HG02763 (cell line): ENCODE data around the gene C1GALT1C1.
"Not testable (repeated sequence)": the region's sequence is repeated elsewhere in the genome, so short reads cannot be mapped to it uniquely, and the experiment has no call there.

Experiments
- ATAC-seq: cut with Tn5 transposase; IDR thresholded peaks from one replicate; pipeline ENCODE4 v1.9.1; 2021; ENCODE audit warnings: mild to moderate bottlenecking, moderate library complexity; ENCODE audit not compliant: unreplicated experiment

Gene C1GALT1C1

DNA sequence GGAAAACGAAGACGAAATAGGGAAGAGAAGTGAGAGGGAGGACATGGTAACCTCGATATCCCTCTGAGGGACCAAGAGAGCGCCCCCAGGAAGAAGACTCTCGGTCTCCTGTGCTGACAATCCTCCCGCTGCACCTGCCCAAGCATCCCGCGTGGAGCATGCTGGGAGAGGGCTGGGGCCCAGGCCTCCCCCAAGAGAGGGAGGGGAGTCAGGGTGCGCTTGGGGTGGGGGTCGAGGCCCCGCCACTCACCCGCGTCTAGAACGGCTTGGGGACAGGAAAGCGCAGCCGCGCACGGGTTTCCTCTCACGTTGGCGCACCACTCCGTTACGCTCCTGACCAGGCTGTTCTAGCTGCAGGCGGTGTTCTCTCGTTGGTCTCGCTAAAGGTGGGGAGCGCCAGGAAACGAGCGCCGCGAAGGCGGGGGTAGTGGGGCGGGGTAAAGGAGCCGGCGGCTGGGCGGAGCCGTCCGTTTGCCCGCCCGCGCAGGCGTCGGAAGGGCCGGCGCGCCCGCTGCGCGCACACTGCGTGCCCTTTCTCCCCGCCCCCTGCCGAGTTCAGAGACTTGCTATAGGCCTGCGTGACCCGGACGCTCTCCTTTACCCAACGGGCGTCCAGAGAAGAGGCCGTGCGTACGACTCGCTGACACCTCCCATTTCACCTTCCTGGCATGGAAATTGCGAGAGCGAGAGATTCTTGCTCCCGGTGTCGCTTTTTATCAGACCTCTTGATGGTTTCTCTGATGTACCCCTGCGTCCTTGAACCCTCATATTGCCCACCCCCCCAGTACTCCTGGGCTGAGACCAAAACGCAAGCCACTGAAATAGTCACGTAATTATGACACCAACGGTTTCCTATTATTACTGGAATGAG is at the start of gene C1GALT1C1:
Gene C1GALT1C1 (minus strand): TSS at position 388 of the 871 bp plus-strand sequence. CDS start 2,888 bp downstream, outside the sequence.
- ATAC-seq, result peak; percentile 96

DNA sequence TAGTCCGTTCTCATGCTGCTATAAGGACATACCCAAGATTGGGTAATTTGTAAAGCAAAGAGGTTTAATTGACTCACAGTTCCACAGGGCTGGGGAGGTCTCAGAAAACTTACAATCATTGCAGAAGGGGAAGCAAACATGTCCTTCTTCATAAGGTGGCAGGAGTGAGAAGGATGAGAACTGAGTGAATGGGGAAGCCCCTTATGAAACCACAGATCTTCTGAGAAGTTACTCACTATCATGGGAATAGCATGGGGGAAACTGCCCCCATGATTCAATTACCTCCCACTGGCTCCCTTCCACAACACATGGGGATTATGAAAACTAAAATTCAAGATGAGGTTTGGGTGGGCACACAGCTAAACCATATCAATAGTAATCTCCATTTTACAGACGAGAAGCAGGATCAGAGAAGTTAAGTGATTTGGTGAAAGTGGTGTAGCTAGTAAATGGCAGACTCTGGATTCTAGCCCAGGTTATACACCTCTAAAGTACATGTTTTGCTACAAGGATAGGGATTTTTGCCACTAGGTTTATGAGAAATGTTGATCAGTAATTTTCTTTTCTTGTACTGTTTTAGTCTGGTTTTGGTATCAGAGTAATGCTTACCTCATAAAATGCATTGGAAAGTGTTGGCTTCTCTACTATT is 47.3 kb upstream of the C1GALT1C1 start:
- ATAC-seq, result no peak

DNA sequence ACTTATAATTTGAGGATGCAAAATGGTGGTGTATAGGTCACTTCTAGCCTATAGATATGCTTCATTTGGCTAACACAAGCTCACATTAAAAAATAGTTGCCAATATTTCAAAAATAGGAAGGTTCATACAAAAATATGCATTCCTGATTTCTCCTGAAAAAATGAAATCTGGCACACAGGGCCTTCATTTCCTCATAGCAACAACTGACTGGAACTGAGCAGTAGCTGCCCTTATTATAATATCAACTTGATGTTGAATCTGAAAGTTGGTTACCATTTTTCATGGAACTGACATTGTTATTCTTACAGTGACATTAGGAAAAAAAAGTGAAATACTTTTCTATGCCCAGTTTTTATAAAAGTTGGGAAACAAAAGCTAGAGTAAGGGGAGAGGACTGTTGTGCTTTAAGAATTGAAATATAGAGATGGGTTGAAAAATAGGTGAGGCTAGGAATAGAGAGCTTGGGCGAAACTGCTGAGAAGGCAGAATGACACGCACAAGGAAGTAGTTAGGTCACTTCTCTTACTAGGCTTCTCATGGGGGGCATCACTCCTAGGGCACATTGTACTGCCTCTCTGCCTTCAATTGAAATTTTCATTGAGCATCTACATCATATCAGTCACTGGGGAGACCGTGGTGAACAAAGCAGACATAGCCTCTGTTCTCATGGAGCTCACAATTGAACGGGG is 43.1 kb upstream of the C1GALT1C1 start:
- no peak for ATAC-seq

DNA sequence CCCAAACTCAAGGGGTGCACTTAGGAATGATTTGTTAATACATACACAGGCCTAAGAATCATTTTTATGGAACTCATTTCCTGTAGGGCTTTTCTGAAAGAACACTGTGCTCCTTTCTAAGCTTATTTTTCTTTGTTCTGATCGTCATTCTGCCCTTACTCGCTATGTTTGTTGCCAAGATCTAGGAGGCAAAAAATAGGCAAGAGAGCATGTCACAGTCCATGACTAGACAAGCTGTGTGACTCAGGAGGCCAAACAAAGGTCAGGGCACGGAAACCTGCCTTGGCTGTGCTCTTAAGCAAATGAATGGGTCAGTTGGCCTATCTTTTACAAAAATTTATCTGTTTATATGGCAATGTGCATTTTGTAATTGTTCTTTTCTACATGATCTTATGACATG is 42.5 kb upstream of the C1GALT1C1 start:
- no peak for ATAC-seq

DNA sequence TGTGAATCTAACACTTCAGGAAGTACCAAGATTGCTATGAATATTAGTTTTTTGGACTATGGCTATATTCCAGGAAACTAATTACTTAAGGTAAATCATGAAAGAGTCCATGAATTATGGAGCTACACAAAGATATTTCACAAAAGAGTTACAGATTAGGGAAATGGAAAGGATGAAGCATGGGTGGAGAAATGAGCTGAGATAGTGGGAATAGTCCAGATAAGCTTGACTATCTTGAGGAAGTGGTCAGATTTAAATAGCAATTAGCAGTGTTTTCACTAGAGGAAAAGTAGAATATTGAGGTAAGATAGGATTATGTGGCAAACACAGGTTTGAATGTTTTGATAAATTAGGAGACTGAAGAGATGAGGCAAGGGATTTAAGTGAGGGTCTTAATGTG is 42.1 kb upstream of the C1GALT1C1 start:
- ATAC-seq, result no peak

DNA sequence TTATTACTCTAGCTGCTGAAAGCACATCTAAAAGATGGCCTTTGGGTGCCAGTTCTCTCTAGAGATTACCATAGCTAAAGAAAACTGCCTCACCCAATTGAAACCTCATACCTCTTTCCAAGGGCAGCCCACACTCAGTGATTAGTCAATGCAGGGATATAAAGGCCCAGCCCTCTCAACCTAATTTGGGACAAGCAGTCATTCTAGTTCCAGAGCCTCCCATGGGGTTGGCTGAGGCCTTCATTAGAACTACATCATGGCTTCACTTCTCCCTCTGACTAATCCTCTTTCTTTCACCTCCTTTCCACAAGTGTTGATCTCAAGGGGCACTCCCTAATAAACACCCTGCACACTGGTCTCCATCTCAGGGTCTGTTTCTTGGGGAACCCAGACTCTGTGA is 38.5 kb upstream of the C1GALT1C1 start:
- ATAC-seq, result no peak

DNA sequence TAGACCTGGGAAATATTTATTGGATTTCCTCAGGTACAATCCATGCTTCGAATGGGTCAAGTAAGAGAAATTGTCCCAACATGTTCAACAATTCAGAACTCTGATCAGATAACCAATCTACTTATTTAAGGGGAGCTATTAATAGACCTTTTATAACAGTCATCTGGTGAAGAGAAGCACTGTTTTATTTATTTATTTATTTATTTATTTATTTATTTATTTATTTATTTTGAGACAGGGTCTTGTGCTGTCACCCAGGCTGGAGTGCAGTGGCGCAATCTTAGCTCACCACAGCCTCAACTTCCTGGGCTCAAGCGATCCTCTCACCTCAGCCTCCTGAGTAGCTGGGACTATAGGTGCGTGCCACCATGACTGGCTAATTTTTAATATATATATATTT is 34.7 kb upstream of the C1GALT1C1 start:
- not testable (repeated sequence) for ATAC-seq

DNA sequence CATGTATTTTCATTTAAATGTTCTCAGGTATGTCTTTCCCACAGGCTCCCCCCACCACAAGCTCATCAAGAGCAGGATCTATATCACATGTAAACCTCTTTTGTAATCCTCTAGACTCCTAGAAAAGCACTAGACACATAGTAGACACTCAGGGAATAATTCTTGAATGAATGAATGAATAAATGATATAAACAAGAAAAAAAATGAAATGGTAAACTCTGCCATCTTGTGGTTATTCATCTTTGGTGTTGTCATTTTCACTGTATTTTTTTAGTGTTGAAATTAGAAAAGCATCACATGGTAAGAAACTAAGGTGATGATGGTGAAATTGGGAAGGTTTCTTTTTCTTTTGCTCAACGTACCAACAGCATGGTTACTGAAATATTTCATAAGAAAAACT is 34.2 kb upstream of the C1GALT1C1 start:
- no peak for ATAC-seq

DNA sequence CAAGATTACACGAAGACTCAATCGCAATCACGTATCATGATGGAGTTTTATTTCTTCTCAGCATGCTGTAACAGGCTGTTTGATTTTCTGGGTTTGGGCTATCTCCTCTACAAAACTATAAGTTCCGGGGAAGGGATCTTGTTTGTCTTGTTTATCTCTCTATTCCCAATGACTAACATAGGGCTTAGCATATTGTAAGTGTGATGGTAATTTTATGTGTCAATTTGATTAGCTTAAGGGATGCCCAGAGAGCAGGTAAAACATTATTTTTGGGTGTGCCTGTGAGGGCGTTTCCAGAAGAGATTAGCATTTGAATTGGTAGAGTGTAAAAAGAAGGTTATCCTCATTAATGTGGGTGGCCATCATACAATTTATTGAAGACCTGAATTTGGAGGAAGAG is 32.8 kb upstream of the C1GALT1C1 start:
- no peak for ATAC-seq

DNA sequence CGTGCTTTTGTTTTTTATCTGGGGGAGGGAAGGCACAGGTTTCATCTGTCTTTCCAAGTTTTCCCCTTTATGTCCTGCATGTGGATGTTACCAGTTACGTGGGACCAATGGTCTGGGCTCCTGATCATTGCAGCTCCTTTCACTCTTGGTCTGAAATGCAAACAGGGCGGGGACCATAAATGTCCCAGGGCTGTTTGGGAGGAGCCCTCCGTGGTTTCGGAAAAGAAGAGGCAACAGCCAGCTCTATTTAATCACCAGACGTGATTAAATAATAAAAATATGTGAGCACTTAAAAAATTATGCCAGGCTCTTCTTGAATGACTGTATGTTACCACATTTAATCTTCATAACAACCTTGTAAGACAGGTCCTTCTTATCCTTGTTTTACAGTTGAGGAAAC is 30.8 kb upstream of the C1GALT1C1 start:
- no peak for ATAC-seq

DNA sequence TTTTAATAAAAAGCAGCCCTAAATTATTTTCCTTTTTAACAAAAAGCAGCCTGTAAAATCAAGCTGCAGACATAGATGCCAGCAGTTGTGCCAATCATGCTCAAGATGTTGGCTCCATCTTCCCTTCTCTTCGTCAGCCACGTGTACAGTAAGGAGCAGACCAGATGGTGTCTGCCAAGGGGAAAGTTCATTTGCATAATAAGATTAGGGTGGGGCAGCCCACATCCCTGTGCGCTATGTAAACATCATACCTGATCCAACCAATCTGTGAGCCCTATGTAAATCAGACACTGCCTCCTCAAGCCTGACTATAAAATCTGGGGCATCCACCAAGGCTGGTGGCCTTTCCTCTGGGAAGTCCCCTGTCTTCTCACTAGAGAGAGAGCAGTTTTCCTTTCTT is 23.1 kb upstream of the C1GALT1C1 start:
- no peak for ATAC-seq

DNA sequence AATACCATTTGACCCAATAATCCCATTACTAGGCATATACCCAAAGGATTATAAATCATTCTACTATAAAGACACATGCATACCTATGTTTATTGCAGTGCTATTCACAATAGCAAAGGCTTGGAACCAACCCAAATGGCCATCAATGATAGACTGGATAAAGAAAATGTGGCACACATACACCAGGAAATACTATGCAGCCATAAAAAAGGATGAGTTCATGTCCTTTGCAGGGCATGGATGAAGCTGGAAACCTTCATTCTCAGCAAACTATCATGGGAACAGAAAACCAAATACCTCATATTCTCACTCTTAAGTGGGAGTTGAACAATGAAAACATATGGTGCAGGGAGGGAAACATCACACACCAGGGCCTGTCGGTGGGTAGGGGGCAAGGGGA is 22.4 kb upstream of the C1GALT1C1 start:
- not testable (repeated sequence) for ATAC-seq

DNA sequence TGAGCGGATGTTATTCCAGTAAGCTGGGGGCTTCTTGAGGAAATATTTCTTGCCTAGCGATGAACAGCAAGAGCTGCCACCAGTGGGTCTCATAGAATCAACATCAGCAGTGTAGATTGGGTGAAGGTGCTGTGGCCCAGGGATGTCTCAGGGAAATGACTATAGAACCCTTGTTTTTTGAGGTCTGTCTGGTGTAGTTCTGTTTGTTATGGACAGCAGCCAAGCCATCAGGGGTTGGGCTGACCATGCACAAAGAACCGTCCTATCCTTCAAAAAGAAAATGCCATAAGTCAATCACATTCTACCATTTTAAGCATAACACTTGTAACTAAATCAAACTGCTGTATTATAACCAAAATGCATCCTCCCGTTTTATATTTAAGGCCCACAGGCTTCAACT is 17.3 kb upstream of the C1GALT1C1 start:
- no peak for ATAC-seq

DNA sequence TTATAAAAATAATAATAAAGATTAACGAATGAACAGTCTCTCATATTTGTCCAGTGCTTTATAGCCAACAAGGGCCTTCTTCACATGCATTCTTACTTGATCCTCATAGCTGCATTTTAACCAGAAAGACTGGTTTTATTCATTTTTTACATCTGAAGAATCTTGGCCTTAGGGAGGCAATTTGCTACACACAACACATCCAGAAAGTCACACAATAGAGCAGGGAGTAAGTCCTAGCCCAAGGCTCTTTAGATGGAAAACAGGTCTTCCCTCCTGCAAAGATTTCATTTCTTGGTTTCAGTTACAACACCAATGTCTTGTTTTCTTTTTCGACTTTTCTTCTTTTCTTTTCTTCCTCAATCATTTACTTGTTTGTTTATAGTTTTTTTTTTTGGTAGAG is 13.0 kb upstream of the C1GALT1C1 start:
- no peak for ATAC-seq

DNA sequence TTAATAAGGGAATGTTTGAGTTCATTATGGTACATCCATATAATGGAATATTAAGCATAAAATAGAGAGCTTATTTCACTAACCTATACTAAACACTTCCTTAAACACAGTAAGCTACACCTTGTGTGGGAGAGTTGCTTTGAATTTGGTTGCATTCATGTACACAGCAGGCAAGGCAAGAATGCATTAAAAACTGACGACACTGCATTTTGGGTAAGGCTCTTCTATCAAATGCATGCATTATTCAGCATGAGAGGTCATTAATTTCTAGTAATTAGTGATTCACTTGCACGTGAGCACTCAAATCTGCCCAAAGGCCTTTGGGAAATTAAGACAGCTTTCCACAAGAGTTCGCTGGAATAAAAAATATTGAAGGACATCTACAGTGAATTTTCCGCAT is 8.8 kb upstream of the C1GALT1C1 start:
- ATAC-seq, result no peak

DNA sequence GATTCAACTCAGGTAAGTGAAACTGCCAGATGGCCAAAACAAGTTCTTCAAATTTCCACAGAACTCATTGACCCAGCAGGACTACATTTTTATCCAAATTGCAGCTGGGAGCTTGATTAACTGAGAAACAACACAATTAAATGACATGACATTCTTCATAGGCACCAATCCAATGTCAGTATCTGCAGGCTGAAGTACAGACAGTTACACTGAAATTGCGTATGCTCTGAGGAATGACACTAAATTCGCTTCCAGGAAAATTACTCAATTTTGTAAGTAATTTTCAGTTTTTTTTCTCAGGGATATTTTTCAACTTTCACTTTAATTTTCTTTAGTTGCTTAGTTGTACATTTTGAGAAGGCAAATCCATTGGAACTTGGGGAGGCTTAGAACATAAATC is 4.5 kb downstream of the C1GALT1C1 start:
- no peak for ATAC-seq

DNA sequence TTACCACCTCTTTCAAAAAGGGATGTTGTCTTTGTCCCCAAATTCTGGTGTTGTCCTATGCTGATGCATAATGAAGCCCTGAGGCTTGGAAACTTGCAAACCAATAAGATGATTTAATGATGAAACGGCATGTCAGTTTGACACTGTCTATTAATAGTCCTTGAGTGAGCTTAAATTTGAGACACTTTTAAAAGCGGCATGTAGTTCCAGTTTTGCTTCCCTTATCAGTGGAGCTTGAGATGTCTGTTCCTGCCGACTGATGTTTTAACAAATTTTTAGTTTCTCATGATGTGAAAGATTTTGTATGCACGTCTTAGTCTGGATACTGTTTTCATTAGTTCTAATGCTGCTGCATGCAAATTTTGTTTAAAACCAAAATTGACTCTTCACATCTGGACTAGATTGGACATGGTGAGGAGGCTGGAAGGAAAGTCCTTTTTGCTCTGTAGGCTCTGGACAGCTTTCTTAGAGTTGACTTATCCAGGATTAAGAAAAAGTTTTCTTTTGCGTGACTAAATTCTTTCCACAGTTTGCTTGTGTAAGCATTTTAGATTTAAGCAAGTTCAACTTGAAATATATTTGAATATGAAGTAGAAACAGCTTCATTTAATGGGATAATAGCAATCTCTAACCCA is 11.7 kb downstream of the C1GALT1C1 start:
- ATAC-seq, result no peak

DNA sequence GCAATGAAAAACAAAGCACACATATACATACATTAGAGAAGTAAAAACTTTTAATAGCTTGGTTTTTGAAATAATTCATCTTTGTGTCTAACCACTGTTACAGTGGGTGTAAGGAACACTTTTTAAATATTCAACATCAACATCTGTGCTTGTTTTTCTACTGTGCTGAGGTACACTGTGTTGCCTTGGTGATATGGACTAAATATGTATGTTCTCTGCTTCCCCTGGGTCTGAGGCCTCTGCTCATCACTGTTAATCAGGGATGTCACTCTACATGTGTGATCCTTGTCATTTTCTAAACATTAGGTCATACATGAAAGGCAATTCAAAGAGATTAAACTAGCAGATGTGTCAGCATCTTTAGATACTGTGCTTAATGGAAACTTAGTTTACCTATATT is 15.0 kb downstream of the C1GALT1C1 start:
- no peak for ATAC-seq

DNA sequence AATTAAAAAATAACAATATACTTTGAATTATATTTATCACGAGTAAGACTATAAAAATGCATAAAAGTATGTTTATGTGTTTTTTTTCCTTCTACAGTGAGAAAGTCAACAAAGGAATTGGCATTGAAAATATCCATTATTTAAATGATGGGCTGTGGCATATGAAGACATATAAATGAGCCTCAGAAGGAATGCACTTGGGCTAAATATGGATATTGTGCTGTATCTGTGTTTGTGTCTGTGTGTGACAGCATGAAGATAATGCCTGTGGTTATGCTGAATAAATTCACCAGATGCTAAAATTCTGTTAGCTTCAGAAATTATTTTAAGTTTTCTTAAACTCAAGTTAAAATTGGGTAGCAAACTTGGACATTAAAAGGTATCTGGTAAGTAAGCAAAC is 17.8 kb downstream of the C1GALT1C1 start:
- ATAC-seq, result no peak

DNA sequence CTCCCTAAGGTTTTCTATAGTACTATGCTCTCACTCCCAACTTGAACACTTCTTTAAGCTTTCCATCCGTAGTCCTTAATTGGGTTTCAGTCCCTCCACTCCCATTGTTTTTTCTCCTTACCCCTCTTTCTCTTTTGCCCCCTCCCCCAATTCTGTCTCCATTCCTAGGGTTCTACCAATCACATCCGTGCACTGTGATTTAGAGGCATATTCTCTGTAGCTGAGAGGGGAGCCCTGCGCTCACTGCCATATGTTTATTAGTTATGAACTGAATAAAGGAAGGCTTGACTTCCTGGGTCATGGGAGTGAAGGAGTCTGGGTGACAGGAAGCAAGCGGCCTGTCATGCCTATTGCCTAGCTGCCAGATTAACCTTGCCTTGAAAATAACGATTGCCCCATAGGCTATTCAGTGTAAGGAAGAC is 25.5 kb downstream of the C1GALT1C1 start:
- peak; percentile 50 for ATAC-seq

DNA sequence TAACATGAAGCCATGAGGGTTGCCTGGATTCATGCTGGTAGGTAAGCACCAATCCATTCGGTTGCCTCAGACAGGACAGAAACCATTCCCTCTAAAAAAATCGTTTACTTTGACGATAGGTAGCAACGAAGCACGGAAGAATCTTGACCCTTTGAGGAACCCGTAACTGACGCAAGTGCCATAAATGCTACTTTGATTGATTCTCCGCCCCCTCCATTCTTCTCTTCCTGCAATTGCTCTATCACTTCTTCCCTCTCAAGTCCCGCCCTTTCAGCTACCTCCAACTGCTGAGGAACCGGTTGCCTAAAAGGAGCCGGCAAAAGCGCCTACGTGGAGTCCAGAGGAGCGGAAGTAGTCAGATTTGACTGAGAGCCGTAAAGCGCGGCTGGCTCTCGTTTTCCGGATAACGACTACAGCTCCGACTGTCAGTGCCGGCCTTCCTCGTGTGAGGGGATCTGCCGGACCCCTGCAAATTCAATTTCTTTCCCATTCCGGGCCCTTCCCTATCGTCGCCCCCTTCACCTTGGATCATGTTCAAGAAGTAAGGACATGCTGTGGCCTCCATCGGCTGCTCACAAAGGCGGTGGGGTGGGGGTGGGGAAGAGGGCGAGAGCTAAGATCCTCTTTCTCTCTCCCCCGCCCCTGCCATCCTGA is 26.0 kb downstream of the C1GALT1C1 start, which contains the start of gene MCTS1:
Gene MCTS1 (plus strand): TSS at position 395 of the 654 bp plus-strand sequence. CDS start 136 bp downstream, at position 531.
- peak; percentile 88 for ATAC-seq
